SU-DHL-6 (cell line): ENCODE results near the gene BTN2A1.
"Not testable (repeated sequence)": the region's sequence is repeated elsewhere in the genome, so short reads cannot be mapped to it uniquely, and the experiment has no call there.

Source experiments
- H2AFZ ChIP-seq: fragments of 200-600 bp; sonication (generic); 2 replicates; pipeline ENCODE4 v1.6.1; 2014; ENCODE audit warnings: low read depth, mild to moderate bottlenecking, moderate library complexity, mixed read lengths, antibody characterized with exemption, low read length; ENCODE audit not compliant: severe bottlenecking
- H3F3A ChIP-seq: fragments of 200-600 bp; shearing (Covaris generic); 2 replicates; pipeline ENCODE4 v1.6.0; 2016; ENCODE audit warnings: antibody characterized with exemption, mild to moderate bottlenecking; ENCODE audit not compliant: insufficient read depth
- H3K27ac ChIP-seq: fragments of 200-600 bp; sonication (generic); 2 replicates; pipeline ENCODE4 v1.5.1; 2016; ENCODE audit warnings: low read depth, mild to moderate bottlenecking, low read length, moderate library complexity, mixed read lengths
- H3K27me3 ChIP-seq: fragments of 200-600 bp; sonication (generic), shearing (Covaris generic); 2 replicates; pipeline ENCODE4 v1.6.0; 2014; ENCODE audit warnings: mild to moderate bottlenecking, low read length
- H3K36me3 ChIP-seq: fragments of 200-600 bp; sonication (generic); 2 replicates; pipeline ENCODE4 v1.6.1; 2014; ENCODE audit warnings: mild to moderate bottlenecking, low read length, mixed read lengths
- H3K4me2 ChIP-seq: fragments of 300-600, 200-600 bp; shearing (Covaris generic), sonication (generic); 2 replicates; pipeline ENCODE4 v1.6.0; 2014; ENCODE audit warnings: low read length, low read depth, mild to moderate bottlenecking; ENCODE audit not compliant: poor library complexity, severe bottlenecking
- H3K4me3 ChIP-seq: fragments of 200-600 bp; sonication (generic); 2 replicates; pipeline ENCODE4 v1.5.1; 2014; ENCODE audit warnings: antibody characterized with exemption, low read length, mild to moderate bottlenecking, mixed read lengths; ENCODE audit not compliant: insufficient read depth, poor library complexity, severe bottlenecking
- H3K79me2 ChIP-seq: fragments of 200-600 bp; sonication (generic); 2 replicates; pipeline ENCODE4 v1.6.1; 2014; ENCODE audit warnings: mild to moderate bottlenecking, low read length, moderate library complexity; ENCODE audit not compliant: insufficient read depth
- H3K9ac ChIP-seq: fragments of 200-600 bp; sonication (generic); 2 replicates; pipeline ENCODE4 v1.7.0; 2014; ENCODE audit warnings: mild to moderate bottlenecking, low read length
- H3K9me2 ChIP-seq: fragments of 200-600 bp; sonication (generic); replicated peaks from 2 replicates; pipeline ENCODE4 v1.6.1; 2014; ENCODE audit warnings: low read length; ENCODE audit not compliant: insufficient read depth
- H3K9me3 ChIP-seq: fragments of 200-600 bp; sonication (generic); 2 replicates; pipeline ENCODE4 v1.6.1; 2014; ENCODE audit warnings: low read length, mixed read lengths; ENCODE audit not compliant: insufficient read depth
- H4K20me1 ChIP-seq: fragments of 200-600 bp; sonication (generic); 2 replicates; pipeline ENCODE4 v1.6.1; 2014; ENCODE audit warnings: low read depth, mild to moderate bottlenecking, antibody characterized with exemption, low read length, moderate library complexity, mixed read lengths
- CTCF ChIP-seq: fragments of 200-600 bp; sonication (generic); IDR thresholded peaks from one replicate; pipeline ENCODE4 v1.5.1; 2017; ENCODE audit warnings: antibody characterized with exemption, mild to moderate bottlenecking, low read length, moderate library complexity; ENCODE audit not compliant: insufficient read depth, poor library complexity, severe bottlenecking
- EZH2phosphoT487 ChIP-seq: fragments of 200-600 bp; sonication (generic), shearing (Covaris generic); conservative IDR thresholded peaks from 2 replicates; pipeline ENCODE4 v1.6.1; 2018; ENCODE audit warnings: mild to moderate bottlenecking, antibody characterized with exemption, low read length, moderate library complexity, mixed read lengths

BTN2A1 gene

GRCh38 chr6:26430787-26431186 is 27.0 kb upstream of the BTN2A1 start:
- Histone ChIP-seq H3K4me2 (no peak overlapping the region), H3K27ac (no peak overlapping the region), H3K9ac (no peak overlapping the region), H4K20me1 (no peaks in the 10 kb centered on the region), H3K9me2 (no peaks in the 10 kb centered on the region), H3F3A (no peaks in the 10 kb centered on the region), H3K36me3 (no peaks in the 10 kb centered on the region), H3K27me3 (no peaks in the 10 kb centered on the region), H2AFZ (no peak overlapping the region), H3K79me2 (no peaks in the 10 kb centered on the region), H3K4me3 (no peak overlapping the region), H3K9me3 (peaks cover 14% of the 10 kb centered on the region; the same call in 1 of the 2 replicates)
- no peak for TF ChIP-seq EZH2phosphoT487
- TF ChIP-seq CTCF, result no peak

GRCh38 chr6:26431258-26432172 is 26.2 kb upstream of the BTN2A1 start:
- no peak for TF ChIP-seq EZH2phosphoT487
- TF ChIP-seq CTCF, result no peak
- H3K27me3 ChIP-seq, result no peaks in the 10 kb centered on the region
- no peak overlapping the region for H3K4me2 ChIP-seq
- no peak overlapping the region for H3K9ac ChIP-seq
- H3K9me3 ChIP-seq, result peaks cover 14% of the 10 kb centered on the region; the same call in 1 of the 2 replicates
- H3K79me2 ChIP-seq, result no peaks in the 10 kb centered on the region
- H3F3A ChIP-seq, result no peaks in the 10 kb centered on the region
- H3K27ac ChIP-seq, result no peak overlapping the region
- H3K4me3 ChIP-seq, result no peak overlapping the region
- H3K36me3 ChIP-seq, result no peaks in the 10 kb centered on the region
- no peaks in the 10 kb centered on the region for H3K9me2 ChIP-seq
- no peaks in the 10 kb centered on the region for H4K20me1 ChIP-seq
- H2AFZ ChIP-seq, result no peak overlapping the region

DNA sequence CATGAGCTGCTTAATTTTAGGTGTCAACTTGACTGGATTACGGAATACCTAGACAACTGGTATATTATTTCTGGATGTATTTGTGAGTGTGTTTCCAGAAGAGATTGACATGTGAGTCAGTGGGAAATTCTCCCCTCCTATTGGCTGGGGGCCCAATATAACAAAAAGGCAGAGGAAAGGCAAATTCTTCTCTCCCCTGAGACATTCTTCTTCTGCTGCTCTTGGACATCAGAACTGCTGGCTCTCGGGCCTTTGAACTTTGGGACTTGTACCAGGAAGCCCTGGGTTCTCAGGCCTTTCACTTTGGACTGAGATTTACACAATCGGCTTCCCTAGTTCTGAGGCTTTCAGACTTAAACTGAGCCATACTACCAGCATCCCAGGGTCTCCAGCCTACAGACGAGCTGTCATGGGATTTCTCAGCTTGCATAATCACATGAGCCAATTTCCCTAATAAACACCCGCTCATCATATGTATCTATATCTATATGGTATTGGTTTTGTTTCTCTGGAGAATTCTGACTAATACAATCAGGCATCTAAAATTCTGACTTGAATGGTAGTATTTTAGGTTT is 25.0 kb upstream of the BTN2A1 start:
- H3K4me2 ChIP-seq, result no peak overlapping the region
- no peaks in the 10 kb centered on the region for H3F3A ChIP-seq
- H3K9me3 ChIP-seq, result peaks cover 14% of the 10 kb centered on the region; the same call in 1 of the 2 replicates
- no peaks in the 10 kb centered on the region for H4K20me1 ChIP-seq
- H3K27ac ChIP-seq, result no peak overlapping the region
- no peak overlapping the region for H3K4me3 ChIP-seq
- no peaks in the 10 kb centered on the region for H3K27me3 ChIP-seq
- H3K36me3 ChIP-seq, result no peaks in the 10 kb centered on the region
- TF ChIP-seq CTCF (no peak), EZH2phosphoT487 (no peak)
- no peaks in the 10 kb centered on the region for H3K9me2 ChIP-seq
- no peaks in the 10 kb centered on the region for H3K79me2 ChIP-seq
- no peak overlapping the region for H3K9ac ChIP-seq
- no peak overlapping the region for H2AFZ ChIP-seq

GRCh38 chr6:26433680-26434079 is 24.1 kb upstream of the BTN2A1 start:
- not testable (repeated sequence) for H2AFZ ChIP-seq, H3K79me2 ChIP-seq, H3K27me3 ChIP-seq, H3K27ac ChIP-seq, H3F3A ChIP-seq, H3K36me3 ChIP-seq, H3K9me2 ChIP-seq, H3K9ac ChIP-seq, H3K4me3 ChIP-seq, H4K20me1 ChIP-seq, H3K4me2 ChIP-seq
- peaks cover 14% of the 10 kb centered on the region; the same call in 1 of the 2 replicates for H3K9me3 ChIP-seq
